ENCODE data around the gene ELF5. TPM values are rescaled to one million over a fixed set of nuclear protein-coding genes. Genes with fewer than 3 reads are reported as not detected.

Gene ELF5
- total RNA-seq, 2 donors from 2014 or later, result not detected

- no peaks in the 10 kb centered on the region for H3K36me3 ChIP-seq
- no peaks in the 10 kb centered on the region for H3K27me3 ChIP-seq
These were observed 3.4 kb downstream of the ELF5 start for GRCh38 chr11:34510218-34510617.

GRCh38 chr11:34509336-34509876 lies 4.2 kb downstream of the ELF5 start:
- DNase-seq (ENCODE audit: low spot score), result no peak
- H3K27me3 ChIP-seq, result no peaks in the 10 kb centered on the region
- no peaks in the 10 kb centered on the region for H3K4me1 ChIP-seq
- H3K4me3 ChIP-seq, result no peak overlapping the region
- TF ChIP-seq CTCF (IDR thresholded peaks at IDR 0.05), result no peak
- H3K27ac ChIP-seq, result no peak overlapping the region
- no peaks in the 10 kb centered on the region for H3K9me3 ChIP-seq
- H3K36me3 ChIP-seq, result no peaks in the 10 kb centered on the region

More at GRCh38 chr11:34510218-34510617, 3.4 kb downstream of the ELF5 start:
- Histone ChIP-seq H3K4me3 (no peak overlapping the region), H3K4me1 (no peaks in the 10 kb centered on the region), H3K27ac (no peak overlapping the region), H3K9me3 (no peaks in the 10 kb centered on the region)
- no peak for DNase-seq (ENCODE audit: low spot score)
- no peak for TF ChIP-seq CTCF (IDR thresholded peaks at IDR 0.05)

- Histone ChIP-seq H3K4me3 (no peak overlapping the region), H3K9me3 (no peaks in the 10 kb centered on the region), H3K27ac (no peak overlapping the region), H3K4me1 (no peaks in the 10 kb centered on the region), H3K27me3 (no peaks in the 10 kb centered on the region), H3K36me3 (no peaks in the 10 kb centered on the region)
- no peak for DNase-seq (ENCODE audit: low spot score)
- TF ChIP-seq CTCF (IDR thresholded peaks at IDR 0.05), result no peak
These were observed 5.1 kb downstream of the ELF5 start for GRCh38 chr11:34508524-34508923.

GRCh38 chr11:34507610-34508009 lies 6.0 kb downstream of the ELF5 start:
- H3K9me3 ChIP-seq, result no peaks in the 10 kb centered on the region
- no peak overlapping the region for H3K4me3 ChIP-seq
- H3K27me3 ChIP-seq, result no peaks in the 10 kb centered on the region
- TF ChIP-seq CTCF (IDR thresholded peaks at IDR 0.05), result no peak
- DNase-seq (ENCODE audit: low spot score), result no peak
- H3K27ac ChIP-seq, result no peak overlapping the region
- H3K36me3 ChIP-seq, result no peaks in the 10 kb centered on the region
- no peaks in the 10 kb centered on the region for H3K4me1 ChIP-seq

- Histone ChIP-seq H3K27me3 (no peaks in the 10 kb centered on the region), H3K36me3 (no peaks in the 10 kb centered on the region), H3K4me1 (peaks cover 0 to under 1% of the 10 kb centered on the region in 2 donors), H3K4me3 (no peak overlapping the region), H3K27ac (no peak overlapping the region), H3K9me3 (no peaks in the 10 kb centered on the region)
- TF ChIP-seq CTCF (IDR thresholded peaks at IDR 0.05), result no peak
- DNase-seq (ENCODE audit: low spot score), result no peak
These were observed 6.4 kb downstream of the ELF5 start for GRCh38 chr11:34507156-34507555.

GRCh38 chr11:34505874-34506273 lies 7.7 kb downstream of the ELF5 start:
- Histone ChIP-seq H3K27me3 (no peaks in the 10 kb centered on the region), H3K36me3 (no peaks in the 10 kb centered on the region), H3K27ac (no peak overlapping the region), H3K4me1 (peaks cover 0 to 3% of the 10 kb centered on the region in 2 donors), H3K4me3 (no peak overlapping the region), H3K9me3 (no peaks in the 10 kb centered on the region)
- DNase-seq (ENCODE audit: low spot score), result no peak
- TF ChIP-seq CTCF (IDR thresholded peaks at IDR 0.05), result no peak
